HepG2 (cell line): Measurements from ENCODE around the gene JPH4. TPM values are rescaled to one million over a fixed set of nuclear protein-coding genes. Genes with fewer than 3 reads are reported as not detected.

Source experiments
- ATF1 ChIP-seq: IDR thresholded peaks from 2 replicates; pipeline ENCODE4 v1.6.1; 2016; ENCODE audit warnings: mild to moderate bottlenecking, control low read depth
- CBFB ChIP-seq: sonication (generic); formaldehyde crosslinking; IDR thresholded peaks from 2 replicates; pipeline ENCODE4 v1.4.0; 2020; ENCODE audit warnings: missing genetic modification reagents
- NCOA2 ChIP-seq: sonication (generic); formaldehyde crosslinking; IDR thresholded peaks from 2 replicates; pipeline ENCODE4 v1.8.0; 2022; ENCODE audit warnings: inconsistent platforms
- REPIN1 ChIP-seq: sonication (generic); formaldehyde crosslinking; IDR thresholded peaks from 2 replicates; pipeline ENCODE4 v1.8.0; 2022; ENCODE audit warnings: missing genetic modification reagents, low read depth, mild to moderate bottlenecking, borderline replicate concordance
- SKI ChIP-seq: fragments of 450-650 bp; IDR thresholded peaks from one replicate; pipeline ENCODE4 v1.6.1; 2018; ENCODE audit warnings: mild to moderate bottlenecking; ENCODE audit not compliant: partially characterized antibody
- SOX13 ChIP-seq, 3 experiments: fragments of 450-650 bp in 1 of 3; sonication (generic) in 1 of 3; formaldehyde crosslinking in 1 of 3; IDR thresholded peaks in 2 of 3; conservative IDR thresholded peaks in 1 of 3; 2 replicates each; pipeline versions ENCODE4 v1.5.0 to v1.6.1; 2016 to 2020; ENCODE audit warnings: antibody characterized with exemption in 1 of 3, mild to moderate bottlenecking in 1 of 3, missing compliant biosample characterization in 1 of 3, missing genetic modification reagents in 1 of 3, moderate library complexity in 1 of 3
- ZFP1 ChIP-seq: IDR thresholded peaks from 2 replicates; pipeline ENCODE4 v1.6.1; 2016
- ZNF614 ChIP-seq: IDR thresholded peaks from 2 replicates; pipeline ENCODE4 v1.6.1; 2018; ENCODE audit warnings: missing biosample characterization, missing genetic modification reagents, inconsistent platforms, borderline replicate concordance
- ZNF619 ChIP-seq: sonication (generic); formaldehyde crosslinking; IDR thresholded peaks from 2 replicates; pipeline ENCODE4 v1.4.0; 2020; ENCODE audit warnings: mild to moderate bottlenecking, missing genetic modification reagents
- ZNF644 ChIP-seq: IDR thresholded peaks from 2 replicates; pipeline ENCODE4 v1.6.1; 2016; ENCODE audit warnings: low read depth
- polyA plus RNA-seq, 8 experiments: library from polyadenylated mRNA; depleted of rRNA in 3 of 8; stranded (reverse) in 7 of 8; unstranded in 1 of 8; fragments of >200 nt; fragmentation: Illumina TruSeq in 4 of 8; extraction: Trizol in 4 of 8; gene quantifications; 2 replicates each; pipeline versions ENCODE4 v1.2.1 to v1.2.3, GENCODE V29; 2011 to 2016; ENCODE audit warnings: low read depth in 4 of 8, missing spikeins in 1 of 8, mixed read lengths in 1 of 8; ENCODE audit not compliant: insufficient read depth in 1 of 8
- total RNA-seq, 5 experiments: library from RNA; depleted of rRNA; stranded (reverse); fragments of >200 nt; fragmentation: Illumina TruSeq; extraction: Trizol; gene quantifications; 2 replicates each; pipeline ENCODE4 v1.2.3, GENCODE V29; 2016; ENCODE audit warnings: low read depth in 1 of 5
- TF ChIP-seq, protein P1 (sequence below): sonication (generic); formaldehyde crosslinking; IDR thresholded peaks from 2 replicates; pipeline ENCODE4 v1.5.1; 2020; ENCODE audit warnings: mild to moderate bottlenecking, missing genetic modification reagents, borderline replicate concordance
- TF ChIP-seq, protein P2 (sequence below), 2 experiments: fragments of 450-650 bp in 1 of 2; sonication (generic) in 1 of 2; formaldehyde crosslinking; IDR thresholded peaks; 2 replicates each; pipeline versions ENCODE4 v1.5.0 to v1.8.0; 2020 to 2022; ENCODE audit warnings: mild to moderate bottlenecking in 1 of 2, missing genetic modification reagents in 1 of 2
- TF ChIP-seq, protein P3 (sequence below): sonication (generic); formaldehyde crosslinking; IDR thresholded peaks from 2 replicates; pipeline ENCODE4 v1.5.1; 2020; ENCODE audit warnings: mild to moderate bottlenecking, missing genetic modification reagents, moderate library complexity
- TF ChIP-seq, protein P4 (sequence below): fragments of 450-650 bp; IDR thresholded peaks from 2 replicates; pipeline ENCODE4 v1.6.1; 2017; ENCODE audit warnings: mild to moderate bottlenecking

The JPH4 gene
- total and polyA plus RNA-seq, 2 of the 13 experiments (the other 11 are each of a cell fraction or from before 2014, with no cell fraction given): 0.08 to 0.22 TPM

DNA sequence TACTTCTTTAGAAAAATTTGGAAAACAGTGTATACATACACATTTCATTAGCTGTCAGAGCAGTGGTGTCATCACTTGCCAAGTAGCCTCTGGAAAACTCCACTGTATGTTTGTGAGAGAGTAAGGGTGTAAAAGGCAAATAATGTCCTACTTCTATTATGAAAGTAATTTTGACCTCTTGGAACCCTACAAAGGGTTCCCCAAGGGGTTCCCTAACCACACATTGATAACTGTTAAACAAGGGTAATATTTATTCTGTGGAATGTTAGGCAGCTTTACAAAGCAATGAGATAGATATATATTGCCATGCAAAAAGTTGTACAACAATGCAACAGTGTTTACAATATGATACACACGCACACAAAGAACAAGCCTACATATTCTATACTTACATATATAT, 38.9 kb upstream of the JPH4 start (continued):
- TF ChIP-seq, protein P1, sequence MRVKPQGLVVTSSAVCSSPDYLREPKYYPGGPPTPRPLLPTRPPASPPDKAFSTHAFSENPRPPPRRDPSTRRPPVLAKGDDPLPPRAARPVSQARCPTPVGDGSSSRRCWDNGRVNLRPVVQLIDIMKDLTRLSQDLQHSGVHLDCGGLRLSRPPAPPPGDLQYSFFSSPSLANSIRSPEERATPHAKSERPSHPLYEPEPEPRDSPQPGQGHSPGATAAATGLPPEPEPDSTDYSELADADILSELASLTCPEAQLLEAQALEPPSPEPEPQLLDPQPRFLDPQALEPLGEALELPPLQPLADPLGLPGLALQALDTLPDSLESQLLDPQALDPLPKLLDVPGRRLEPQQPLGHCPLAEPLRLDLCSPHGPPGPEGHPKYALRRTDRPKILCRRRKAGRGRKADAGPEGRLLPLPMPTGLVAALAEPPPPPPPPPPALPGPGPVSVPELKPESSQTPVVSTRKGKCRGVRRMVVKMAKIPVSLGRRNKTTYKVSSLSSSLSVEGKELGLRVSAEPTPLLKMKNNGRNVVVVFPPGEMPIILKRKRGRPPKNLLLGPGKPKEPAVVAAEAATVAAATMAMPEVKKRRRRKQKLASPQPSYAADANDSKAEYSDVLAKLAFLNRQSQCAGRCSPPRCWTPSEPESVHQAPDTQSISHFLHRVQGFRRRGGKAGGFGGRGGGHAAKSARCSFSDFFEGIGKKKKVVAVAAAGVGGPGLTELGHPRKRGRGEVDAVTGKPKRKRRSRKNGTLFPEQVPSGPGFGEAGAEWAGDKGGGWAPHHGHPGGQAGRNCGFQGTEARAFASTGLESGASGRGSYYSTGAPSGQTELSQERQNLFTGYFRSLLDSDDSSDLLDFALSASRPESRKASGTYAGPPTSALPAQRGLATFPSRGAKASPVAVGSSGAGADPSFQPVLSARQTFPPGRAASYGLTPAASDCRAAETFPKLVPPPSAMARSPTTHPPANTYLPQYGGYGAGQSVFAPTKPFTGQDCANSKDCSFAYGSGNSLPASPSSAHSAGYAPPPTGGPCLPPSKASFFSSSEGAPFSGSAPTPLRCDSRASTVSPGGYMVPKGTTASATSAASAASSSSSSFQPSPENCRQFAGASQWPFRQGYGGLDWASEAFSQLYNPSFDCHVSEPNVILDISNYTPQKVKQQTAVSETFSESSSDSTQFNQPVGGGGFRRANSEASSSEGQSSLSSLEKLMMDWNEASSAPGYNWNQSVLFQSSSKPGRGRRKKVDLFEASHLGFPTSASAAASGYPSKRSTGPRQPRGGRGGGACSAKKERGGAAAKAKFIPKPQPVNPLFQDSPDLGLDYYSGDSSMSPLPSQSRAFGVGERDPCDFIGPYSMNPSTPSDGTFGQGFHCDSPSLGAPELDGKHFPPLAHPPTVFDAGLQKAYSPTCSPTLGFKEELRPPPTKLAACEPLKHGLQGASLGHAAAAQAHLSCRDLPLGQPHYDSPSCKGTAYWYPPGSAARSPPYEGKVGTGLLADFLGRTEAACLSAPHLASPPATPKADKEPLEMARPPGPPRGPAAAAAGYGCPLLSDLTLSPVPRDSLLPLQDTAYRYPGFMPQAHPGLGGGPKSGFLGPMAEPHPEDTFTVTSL (CRISPR knock-in tag): no peak
- 0 out of 2 replicates have a peak, but pooled peaks have one; percentile 47 for TF ChIP-seq ZNF644 (CRISPR knock-in tag)
- 0 out of 2 replicates have a peak, but pooled peaks have one; percentile 40 for TF ChIP-seq ZFP1 (CRISPR knock-in tag)
- TF ChIP-seq CBFB (CRISPR knock-in tag): peak; percentile 36; the same call in 1 of the 2 replicates
- no peak for TF ChIP-seq REPIN1 (CRISPR knock-in tag)
- TF ChIP-seq, protein P2, sequence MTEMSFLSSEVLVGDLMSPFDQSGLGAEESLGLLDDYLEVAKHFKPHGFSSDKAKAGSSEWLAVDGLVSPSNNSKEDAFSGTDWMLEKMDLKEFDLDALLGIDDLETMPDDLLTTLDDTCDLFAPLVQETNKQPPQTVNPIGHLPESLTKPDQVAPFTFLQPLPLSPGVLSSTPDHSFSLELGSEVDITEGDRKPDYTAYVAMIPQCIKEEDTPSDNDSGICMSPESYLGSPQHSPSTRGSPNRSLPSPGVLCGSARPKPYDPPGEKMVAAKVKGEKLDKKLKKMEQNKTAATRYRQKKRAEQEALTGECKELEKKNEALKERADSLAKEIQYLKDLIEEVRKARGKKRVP (CRISPR knock-in tag; IDR thresholded peaks at IDR 0.05): peak in 1 of 2 experiments; percentile 9; a peak in 1 of 4 replicates
- TF ChIP-seq, protein P3, sequence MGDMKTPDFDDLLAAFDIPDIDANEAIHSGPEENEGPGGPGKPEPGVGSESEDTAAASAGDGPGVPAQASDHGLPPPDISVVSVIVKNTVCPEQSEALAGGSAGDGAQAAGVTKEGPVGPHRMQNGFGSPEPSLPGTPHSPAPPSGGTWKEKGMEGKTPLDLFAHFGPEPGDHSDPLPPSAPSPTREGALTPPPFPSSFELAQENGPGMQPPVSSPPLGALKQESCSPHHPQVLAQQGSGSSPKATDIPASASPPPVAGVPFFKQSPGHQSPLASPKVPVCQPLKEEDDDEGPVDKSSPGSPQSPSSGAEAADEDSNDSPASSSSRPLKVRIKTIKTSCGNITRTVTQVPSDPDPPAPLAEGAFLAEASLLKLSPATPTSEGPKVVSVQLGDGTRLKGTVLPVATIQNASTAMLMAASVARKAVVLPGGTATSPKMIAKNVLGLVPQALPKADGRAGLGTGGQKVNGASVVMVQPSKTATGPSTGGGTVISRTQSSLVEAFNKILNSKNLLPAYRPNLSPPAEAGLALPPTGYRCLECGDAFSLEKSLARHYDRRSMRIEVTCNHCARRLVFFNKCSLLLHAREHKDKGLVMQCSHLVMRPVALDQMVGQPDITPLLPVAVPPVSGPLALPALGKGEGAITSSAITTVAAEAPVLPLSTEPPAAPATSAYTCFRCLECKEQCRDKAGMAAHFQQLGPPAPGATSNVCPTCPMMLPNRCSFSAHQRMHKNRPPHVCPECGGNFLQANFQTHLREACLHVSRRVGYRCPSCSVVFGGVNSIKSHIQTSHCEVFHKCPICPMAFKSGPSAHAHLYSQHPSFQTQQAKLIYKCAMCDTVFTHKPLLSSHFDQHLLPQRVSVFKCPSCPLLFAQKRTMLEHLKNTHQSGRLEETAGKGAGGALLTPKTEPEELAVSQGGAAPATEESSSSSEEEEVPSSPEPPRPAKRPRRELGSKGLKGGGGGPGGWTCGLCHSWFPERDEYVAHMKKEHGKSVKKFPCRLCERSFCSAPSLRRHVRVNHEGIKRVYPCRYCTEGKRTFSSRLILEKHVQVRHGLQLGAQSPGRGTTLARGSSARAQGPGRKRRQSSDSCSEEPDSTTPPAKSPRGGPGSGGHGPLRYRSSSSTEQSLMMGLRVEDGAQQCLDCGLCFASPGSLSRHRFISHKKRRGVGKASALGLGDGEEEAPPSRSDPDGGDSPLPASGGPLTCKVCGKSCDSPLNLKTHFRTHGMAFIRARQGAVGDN (CRISPR knock-in tag): no peak
- 0 out of 2 replicates have a peak, but pooled peaks have one; percentile 25 for TF ChIP-seq ZNF614 (CRISPR knock-in tag)
- no peak for TF ChIP-seq SOX13 (IDR thresholded peaks at IDR 0.05)
- peak in 1 of 2 experiments; percentile 70; a peak in 2 of 4 replicates for TF ChIP-seq SOX13 (CRISPR knock-in tag; conservative IDR thresholded peaks at IDR 0.05 in 1 of 2, IDR thresholded peaks at IDR 0.05 in 1 of 2)
- TF ChIP-seq, protein P4, sequence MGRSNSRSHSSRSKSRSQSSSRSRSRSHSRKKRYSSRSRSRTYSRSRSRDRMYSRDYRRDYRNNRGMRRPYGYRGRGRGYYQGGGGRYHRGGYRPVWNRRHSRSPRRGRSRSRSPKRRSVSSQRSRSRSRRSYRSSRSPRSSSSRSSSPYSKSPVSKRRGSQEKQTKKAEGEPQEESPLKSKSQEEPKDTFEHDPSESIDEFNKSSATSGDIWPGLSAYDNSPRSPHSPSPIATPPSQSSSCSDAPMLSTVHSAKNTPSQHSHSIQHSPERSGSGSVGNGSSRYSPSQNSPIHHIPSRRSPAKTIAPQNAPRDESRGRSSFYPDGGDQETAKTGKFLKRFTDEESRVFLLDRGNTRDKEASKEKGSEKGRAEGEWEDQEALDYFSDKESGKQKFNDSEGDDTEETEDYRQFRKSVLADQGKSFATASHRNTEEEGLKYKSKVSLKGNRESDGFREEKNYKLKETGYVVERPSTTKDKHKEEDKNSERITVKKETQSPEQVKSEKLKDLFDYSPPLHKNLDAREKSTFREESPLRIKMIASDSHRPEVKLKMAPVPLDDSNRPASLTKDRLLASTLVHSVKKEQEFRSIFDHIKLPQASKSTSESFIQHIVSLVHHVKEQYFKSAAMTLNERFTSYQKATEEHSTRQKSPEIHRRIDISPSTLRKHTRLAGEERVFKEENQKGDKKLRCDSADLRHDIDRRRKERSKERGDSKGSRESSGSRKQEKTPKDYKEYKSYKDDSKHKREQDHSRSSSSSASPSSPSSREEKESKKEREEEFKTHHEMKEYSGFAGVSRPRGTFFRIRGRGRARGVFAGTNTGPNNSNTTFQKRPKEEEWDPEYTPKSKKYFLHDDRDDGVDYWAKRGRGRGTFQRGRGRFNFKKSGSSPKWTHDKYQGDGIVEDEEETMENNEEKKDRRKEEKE: no peak
- TF ChIP-seq NCOA2 (CRISPR knock-in tag): peak; percentile 13; the same call in 1 of the 2 replicates
- 0 out of 2 replicates have a peak, but pooled peaks have one; percentile 32 for TF ChIP-seq ATF1 (CRISPR knock-in tag)
- TF ChIP-seq ZNF619 (CRISPR knock-in tag): no peak
- no peak for TF ChIP-seq SKI
- TF ChIP-seq, all 625 proteins: peak for 34
